ENCODE data around the gene IRF3. TPM values are rescaled to one million over a fixed set of nuclear protein-coding genes. Genes with fewer than 3 reads are reported as not detected.

Gene IRF3
- total RNA-seq, 1 experiment from 2014 or later: 131 TPM

GRCh38 chr19:49685845-49686332, 20.2 kb upstream of the IRF3 start:
- intact Hi-C loops (cut with micrococcal nuclease; ENCODE audit: unreplicated experiment): no loop called here
- no TSS peak for BruUV-seq (replicated peaks)
- TF ChIP-seq, protein P1, sequence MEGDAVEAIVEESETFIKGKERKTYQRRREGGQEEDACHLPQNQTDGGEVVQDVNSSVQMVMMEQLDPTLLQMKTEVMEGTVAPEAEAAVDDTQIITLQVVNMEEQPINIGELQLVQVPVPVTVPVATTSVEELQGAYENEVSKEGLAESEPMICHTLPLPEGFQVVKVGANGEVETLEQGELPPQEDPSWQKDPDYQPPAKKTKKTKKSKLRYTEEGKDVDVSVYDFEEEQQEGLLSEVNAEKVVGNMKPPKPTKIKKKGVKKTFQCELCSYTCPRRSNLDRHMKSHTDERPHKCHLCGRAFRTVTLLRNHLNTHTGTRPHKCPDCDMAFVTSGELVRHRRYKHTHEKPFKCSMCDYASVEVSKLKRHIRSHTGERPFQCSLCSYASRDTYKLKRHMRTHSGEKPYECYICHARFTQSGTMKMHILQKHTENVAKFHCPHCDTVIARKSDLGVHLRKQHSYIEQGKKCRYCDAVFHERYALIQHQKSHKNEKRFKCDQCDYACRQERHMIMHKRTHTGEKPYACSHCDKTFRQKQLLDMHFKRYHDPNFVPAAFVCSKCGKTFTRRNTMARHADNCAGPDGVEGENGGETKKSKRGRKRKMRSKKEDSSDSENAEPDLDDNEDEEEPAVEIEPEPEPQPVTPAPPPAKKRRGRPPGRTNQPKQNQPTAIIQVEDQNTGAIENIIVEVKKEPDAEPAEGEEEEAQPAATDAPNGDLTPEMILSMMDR (IDR thresholded peaks at IDR 0.05; ENCODE audit: insufficient read depth in 1 of 2, low read depth in 1 of 2, low read length in 1 of 2, severe bottlenecking in 1 of 2, unreplicated experiment in 1 of 2): no peak
- Histone ChIP-seq H3K4me1 (peaks cover 1% of the 10 kb centered on the region), H3K27me3 (replicated peaks; ENCODE audit: control insufficient read depth, insufficient read depth, low read length) (no peaks in the 10 kb centered on the region), H3K4me3 (ENCODE audit: low read depth, low read length) (no peak overlapping the region), H3K9me3 (no peaks in the 10 kb centered on the region), H3K36me3 (ENCODE audit: control insufficient read depth, insufficient read depth, low read length) (peaks cover 5% of the 10 kb centered on the region)
- POLR2A ChIA-PET: no interaction called here
- Mint-ChIP-seq H3K9me3 (ENCODE audit: unreplicated experiment) (no peaks in the 10 kb centered on the region), H3K36me3 (ENCODE audit: insufficient read depth, unreplicated experiment) (peaks cover 97% of the 10 kb centered on the region), H3K27me3 (ENCODE audit: insufficient read depth, unreplicated experiment) (no peaks in the 10 kb centered on the region), H3K4me3 (ENCODE audit: unreplicated experiment) (no peak overlapping the region), H3K27ac (ENCODE audit: unreplicated experiment) (peak overlapping the region; percentile 23), H3K4me1 (ENCODE audit: low read depth, unreplicated experiment) (peaks cover 13% of the 10 kb centered on the region)
- CTCF ChIA-PET: no interaction called here
- no peak for DNase-seq

DNA sequence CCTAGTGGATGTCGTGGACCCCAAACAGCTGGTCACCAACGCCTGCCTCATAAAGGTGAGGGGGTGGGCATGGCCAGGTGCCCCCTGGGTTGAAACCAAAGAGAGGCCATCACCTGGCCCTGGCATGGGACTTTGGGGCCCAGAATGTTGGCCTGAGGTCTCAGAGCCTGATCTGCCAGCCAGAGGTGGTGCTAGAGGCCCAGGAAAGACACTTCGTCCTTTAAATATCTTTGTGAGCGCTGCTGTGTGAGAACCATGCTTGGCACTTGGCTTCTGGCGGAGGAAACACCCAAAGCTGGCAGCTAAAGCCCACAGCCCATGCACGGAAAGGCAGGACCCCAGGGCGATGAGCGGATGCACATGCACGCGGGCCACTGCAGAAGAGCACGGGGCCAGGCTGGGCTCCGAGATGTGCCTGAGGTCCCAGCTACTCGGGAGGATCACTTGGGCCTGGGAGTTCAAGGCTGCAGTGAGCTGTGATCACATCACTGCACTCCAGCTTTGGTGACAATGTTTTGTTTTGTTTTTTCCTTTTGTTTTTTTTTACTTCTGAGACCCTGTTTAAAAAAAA, 19.4 kb upstream of the IRF3 start:
- Mint-ChIP-seq H3K27me3 (ENCODE audit: insufficient read depth, unreplicated experiment) (no peaks in the 10 kb centered on the region), H3K36me3 (ENCODE audit: insufficient read depth, unreplicated experiment) (peaks cover 97% of the 10 kb centered on the region), H3K4me3 (ENCODE audit: unreplicated experiment) (no peak overlapping the region), H3K9me3 (ENCODE audit: unreplicated experiment) (no peaks in the 10 kb centered on the region), H3K4me1 (ENCODE audit: low read depth, unreplicated experiment) (peaks cover 9% of the 10 kb centered on the region), H3K27ac (ENCODE audit: unreplicated experiment) (peak overlapping the region; percentile 23)
- POLR2A ChIA-PET: interaction anchor here (0.6 kb wide), 2 partner anchors 20 to 82 kb away, joined by 5 to 10 read pairs; partner anchors contain the start of gene AP2A1
- Histone ChIP-seq H3K9me3 (no peaks in the 10 kb centered on the region), H3K4me1 (peaks cover 10% of the 10 kb centered on the region), H3K27me3 (replicated peaks; ENCODE audit: control insufficient read depth, insufficient read depth, low read length) (no peaks in the 10 kb centered on the region), H3K36me3 (ENCODE audit: control insufficient read depth, insufficient read depth, low read length) (peaks cover 5% of the 10 kb centered on the region), H3K4me3 (ENCODE audit: low read depth, low read length) (no peak overlapping the region)
- BruUV-seq (replicated peaks): no TSS peak
- intact Hi-C loops (cut with micrococcal nuclease; ENCODE audit: unreplicated experiment): no loop called here
- TF ChIP-seq, protein P1 (IDR thresholded peaks at IDR 0.05; ENCODE audit: insufficient read depth in 1 of 2, low read depth in 1 of 2, low read length in 1 of 2, severe bottlenecking in 1 of 2, unreplicated experiment in 1 of 2): no peak
- no peak for DNase-seq
- CTCF ChIA-PET: no interaction called here

DNA sequence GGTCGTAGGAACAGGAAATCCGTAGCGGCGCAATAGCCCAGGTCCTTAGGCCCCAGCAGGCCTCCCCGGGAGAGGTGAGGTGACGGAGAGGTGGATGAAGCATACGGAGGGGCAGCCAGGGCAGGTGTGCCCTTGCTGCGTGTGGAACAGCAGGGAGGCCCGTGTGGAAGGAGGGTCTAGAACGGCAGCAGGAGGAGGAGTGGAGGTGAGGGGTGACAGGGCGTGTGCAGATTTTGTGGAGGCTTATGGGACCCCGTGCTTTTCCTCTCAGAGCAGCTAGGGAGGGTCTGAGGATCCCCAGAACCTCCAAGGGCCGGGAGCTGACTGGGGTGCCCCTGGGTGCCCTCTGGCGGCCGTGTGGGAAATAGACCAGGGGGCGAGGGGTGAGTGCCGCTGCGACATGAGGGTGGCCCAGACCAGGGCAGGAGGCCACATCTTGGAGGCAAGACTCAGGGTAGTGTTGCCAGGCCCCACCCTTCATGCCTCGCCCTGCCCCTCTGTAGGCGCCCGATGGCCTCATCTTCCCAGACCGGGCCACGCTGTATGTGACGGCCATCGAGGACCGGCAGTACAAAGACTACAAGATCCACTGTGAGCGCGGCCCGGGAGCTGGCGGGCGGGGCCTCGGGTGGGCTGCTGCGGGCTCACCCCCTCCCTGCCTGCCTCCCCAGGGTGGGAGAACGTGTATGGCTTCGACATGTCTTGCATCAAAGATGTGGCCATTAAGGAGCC, 18.8 kb upstream of the IRF3 start:
- H3K4me1 ChIP-seq: peaks cover 10% of the 10 kb centered on the region
- Mint-ChIP-seq H3K9me3 (ENCODE audit: unreplicated experiment) (no peaks in the 10 kb centered on the region), H3K36me3 (ENCODE audit: insufficient read depth, unreplicated experiment) (peaks cover 97% of the 10 kb centered on the region), H3K27me3 (ENCODE audit: insufficient read depth, unreplicated experiment) (no peaks in the 10 kb centered on the region), H3K4me3 (ENCODE audit: unreplicated experiment) (no peak overlapping the region), H3K27ac (ENCODE audit: unreplicated experiment) (peak overlapping the region; percentile 49), H3K4me1 (ENCODE audit: low read depth, unreplicated experiment) (peaks cover 15% of the 10 kb centered on the region)
- TF ChIP-seq, protein P1 (IDR thresholded peaks at IDR 0.05; ENCODE audit: insufficient read depth in 1 of 2, low read depth in 1 of 2, low read length in 1 of 2, severe bottlenecking in 1 of 2, unreplicated experiment in 1 of 2): peak; percentile 47 to 54
- ChIA-PET POLR2A (interaction anchor here (0.6 kb wide), 2 partner anchors 20 to 82 kb away, joined by 5 to 10 read pairs; partner anchors contain the start of gene AP2A1), CTCF (interaction anchor here (0.6 kb wide), 2 partner anchors 40 to 168 kb away, joined by 3 read pairs; no protein-coding TSS in a partner anchor)
- no peaks in the 10 kb centered on the region for H3K27me3 ChIP-seq (replicated peaks; ENCODE audit: control insufficient read depth, insufficient read depth, low read length)
- no peak overlapping the region for H3K4me3 ChIP-seq (ENCODE audit: low read depth, low read length)
- no peaks in the 10 kb centered on the region for H3K9me3 ChIP-seq
- intact Hi-C loops (cut with micrococcal nuclease; ENCODE audit: unreplicated experiment): no loop called here
- H3K36me3 ChIP-seq (ENCODE audit: control insufficient read depth, insufficient read depth, low read length): peaks cover 5% of the 10 kb centered on the region
- peak in 1 of 2 experiments; percentile 51 for DNase-seq
- no TSS peak for BruUV-seq (replicated peaks)
